ENCODE results near the gene ACOX1. TPM values are rescaled to one million over a fixed set of nuclear protein-coding genes. Genes with fewer than 3 reads are reported as not detected.

ACOX1 gene
- total RNA-seq, 4 donors from 2014 or later: 45.3 to 57.4 (median 48.9) TPM

DNA sequence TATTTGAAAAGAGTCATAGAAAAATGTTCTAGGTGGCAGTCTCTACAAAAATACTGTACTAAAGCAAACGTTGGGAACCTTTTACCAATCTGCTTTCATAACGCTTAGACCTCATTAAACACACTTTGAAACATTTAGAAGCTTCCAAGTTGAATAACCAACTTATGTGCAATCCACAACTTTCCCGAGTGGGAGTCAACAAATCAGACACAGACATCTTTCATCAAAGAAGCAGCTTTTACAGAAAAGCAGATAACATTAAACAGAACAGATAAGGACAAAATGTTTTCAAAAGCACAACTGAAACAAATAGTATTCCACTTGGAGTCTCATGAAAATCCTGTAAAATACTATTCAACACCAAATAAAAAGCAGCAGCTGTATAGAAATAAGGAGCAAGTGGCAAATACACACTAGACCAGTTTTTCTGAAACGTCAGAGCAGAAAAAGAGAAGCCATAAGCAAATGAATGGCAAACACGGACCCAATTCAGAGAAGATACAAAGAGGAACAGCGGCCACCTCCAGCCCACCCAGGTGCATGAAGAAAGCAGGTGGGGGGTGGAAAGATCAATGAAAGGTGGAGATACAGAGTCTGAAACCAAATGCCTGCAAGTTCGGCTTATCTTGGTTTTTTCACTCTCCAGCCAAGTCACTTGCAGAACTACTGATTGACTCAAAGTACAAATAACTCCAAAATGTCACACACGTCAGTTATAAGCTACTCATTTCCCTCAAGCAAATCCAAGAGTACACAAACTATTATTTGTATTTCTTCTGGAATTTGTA lies 19.7 kb downstream of the ACOX1 start:
- DNase-seq (ENCODE audit: extremely low spot score): no peak
- H3K36me3 ChIP-seq: peaks cover 15 to 54% (median 42%) of the 10 kb centered on the region in 4 donors
- no peaks in the 10 kb centered on the region for H3K27me3 ChIP-seq
- no peak overlapping the region for H3K4me3 ChIP-seq
- peaks cover 0 to 17% (median 5%) of the 10 kb centered on the region in 4 donors for H3K4me1 ChIP-seq
- intact Hi-C loops (cut with DNase I): no loop called here
- TF ChIP-seq POLR2A (IDR thresholded peaks at IDR 0.05; ENCODE audit: low read depth) (no peak), POLR2AphosphoS5 (IDR thresholded peaks at IDR 0.05) (no peak), EP300 (IDR thresholded peaks at IDR 0.05) (no peak)
- TF ChIP-seq, protein P1, sequence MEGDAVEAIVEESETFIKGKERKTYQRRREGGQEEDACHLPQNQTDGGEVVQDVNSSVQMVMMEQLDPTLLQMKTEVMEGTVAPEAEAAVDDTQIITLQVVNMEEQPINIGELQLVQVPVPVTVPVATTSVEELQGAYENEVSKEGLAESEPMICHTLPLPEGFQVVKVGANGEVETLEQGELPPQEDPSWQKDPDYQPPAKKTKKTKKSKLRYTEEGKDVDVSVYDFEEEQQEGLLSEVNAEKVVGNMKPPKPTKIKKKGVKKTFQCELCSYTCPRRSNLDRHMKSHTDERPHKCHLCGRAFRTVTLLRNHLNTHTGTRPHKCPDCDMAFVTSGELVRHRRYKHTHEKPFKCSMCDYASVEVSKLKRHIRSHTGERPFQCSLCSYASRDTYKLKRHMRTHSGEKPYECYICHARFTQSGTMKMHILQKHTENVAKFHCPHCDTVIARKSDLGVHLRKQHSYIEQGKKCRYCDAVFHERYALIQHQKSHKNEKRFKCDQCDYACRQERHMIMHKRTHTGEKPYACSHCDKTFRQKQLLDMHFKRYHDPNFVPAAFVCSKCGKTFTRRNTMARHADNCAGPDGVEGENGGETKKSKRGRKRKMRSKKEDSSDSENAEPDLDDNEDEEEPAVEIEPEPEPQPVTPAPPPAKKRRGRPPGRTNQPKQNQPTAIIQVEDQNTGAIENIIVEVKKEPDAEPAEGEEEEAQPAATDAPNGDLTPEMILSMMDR (IDR thresholded peaks at IDR 0.05): no peak
- no peaks in the 10 kb centered on the region for H3K9me3 ChIP-seq
- no peak overlapping the region for H3K27ac ChIP-seq (replicated peaks in 1 of 4)
- WGBS: 72% methylated on average over 8 of the region's 8 CpGs

DNA sequence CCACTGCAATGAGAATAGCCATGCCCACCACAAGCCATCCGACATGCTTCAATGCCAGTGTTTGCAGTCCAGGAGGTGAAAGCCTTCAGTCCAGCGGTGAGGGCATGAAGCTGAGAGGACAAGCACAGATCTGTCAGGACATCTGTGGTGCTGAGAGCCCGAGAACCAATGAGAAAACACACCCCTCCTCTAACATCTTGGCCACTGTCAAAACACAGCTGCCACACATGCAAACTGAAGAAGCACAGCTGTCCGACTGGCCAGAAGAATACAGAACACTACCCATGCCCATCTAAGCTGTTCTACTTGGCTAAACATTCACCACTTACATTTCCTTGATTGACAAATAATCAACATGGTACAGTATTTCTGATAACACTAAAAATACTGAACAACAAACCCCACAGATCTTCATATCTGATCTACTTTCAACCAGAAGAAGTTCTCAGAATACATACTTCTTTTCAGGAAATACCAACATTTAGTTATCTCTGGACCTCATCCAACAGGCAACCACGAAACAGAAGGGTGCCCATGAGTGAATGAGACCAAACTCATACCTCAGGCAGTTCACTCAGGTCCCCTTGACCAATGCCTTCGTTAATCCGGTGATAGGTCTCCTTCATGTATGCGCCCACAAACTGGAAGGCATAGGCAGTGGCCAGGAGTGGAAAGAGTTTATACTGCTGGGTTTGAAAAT lies 28.0 kb downstream of the ACOX1 start:
- no peaks in the 10 kb centered on the region for H3K4me1 ChIP-seq
- H3K27ac ChIP-seq (replicated peaks in 1 of 4): no peak overlapping the region
- H3K4me3 ChIP-seq: no peak overlapping the region
- peaks cover 84 to 100% (median 98%) of the 10 kb centered on the region in 4 donors for H3K36me3 ChIP-seq
- DNase-seq (ENCODE audit: extremely low spot score): no peak
- H3K27me3 ChIP-seq: no peaks in the 10 kb centered on the region
- H3K9me3 ChIP-seq: no peaks in the 10 kb centered on the region
- TF ChIP-seq, protein P1 (IDR thresholded peaks at IDR 0.05): no peak
- TF ChIP-seq POLR2A (IDR thresholded peaks at IDR 0.05; ENCODE audit: low read depth) (no peak), POLR2AphosphoS5 (IDR thresholded peaks at IDR 0.05) (no peak), EP300 (IDR thresholded peaks at IDR 0.05) (no peak)
- intact Hi-C loops (cut with DNase I): no loop called here
- 73% methylated on average over 8 of the region's 8 CpGs for WGBS

DNA sequence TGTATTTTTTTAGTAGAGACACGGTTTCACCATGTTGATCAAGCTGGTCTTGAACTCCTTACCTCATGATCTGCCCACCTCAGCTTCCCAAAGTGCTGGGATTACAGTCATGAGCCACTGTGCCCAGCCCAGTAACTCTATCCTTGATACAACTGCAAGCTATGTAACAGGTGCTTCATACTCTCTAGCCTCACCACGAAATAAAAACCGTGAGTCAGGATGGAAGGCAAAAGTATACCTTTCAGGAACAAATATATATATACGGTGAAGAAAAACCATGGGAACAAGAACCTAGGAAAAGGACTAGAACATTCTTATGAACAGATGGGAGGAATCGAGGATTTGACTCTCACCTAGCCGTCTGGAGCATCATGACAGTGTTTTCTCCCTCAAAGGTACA lies 28.5 kb downstream of the ACOX1 start:
- no peaks in the 10 kb centered on the region for H3K4me1 ChIP-seq
- H3K27me3 ChIP-seq: no peaks in the 10 kb centered on the region
- TF ChIP-seq, protein P1 (IDR thresholded peaks at IDR 0.05): no peak
- no peak for TF ChIP-seq POLR2A (IDR thresholded peaks at IDR 0.05; ENCODE audit: low read depth)
- TF ChIP-seq POLR2AphosphoS5 (IDR thresholded peaks at IDR 0.05): no peak
- no peak for TF ChIP-seq EP300 (IDR thresholded peaks at IDR 0.05)
- intact Hi-C loops (cut with DNase I): no loop called here
- 76% methylated on average over 6 of the region's 6 CpGs for WGBS
- no peaks in the 10 kb centered on the region for H3K9me3 ChIP-seq
- DNase-seq (ENCODE audit: extremely low spot score): no peak
- H3K4me3 ChIP-seq: no peak overlapping the region
- H3K36me3 ChIP-seq: peaks cover 79 to 98% (median 97%) of the 10 kb centered on the region in 4 donors
- H3K27ac ChIP-seq (replicated peaks in 1 of 4): no peak overlapping the region

DNA sequence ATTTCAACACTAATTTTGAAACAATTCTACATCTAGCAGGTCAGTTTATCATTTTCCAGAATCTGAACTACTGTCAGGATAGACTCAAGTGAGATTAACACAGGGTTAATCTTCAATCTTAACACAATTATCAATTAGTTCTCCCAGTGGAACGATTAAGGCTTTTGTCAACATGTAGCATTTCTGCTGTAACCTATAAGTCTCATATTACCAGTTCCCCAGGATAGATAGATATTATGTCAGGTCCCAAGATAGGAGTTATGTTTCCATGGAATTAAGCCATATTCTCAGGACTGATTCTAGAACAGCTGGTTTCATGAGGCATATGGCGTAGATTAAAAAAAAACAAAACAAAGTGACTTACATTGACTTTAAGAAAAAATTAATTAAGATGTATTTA lies 33.8 kb downstream of the ACOX1 start:
- H3K9me3 ChIP-seq: no peaks in the 10 kb centered on the region

More for the DNA sequence above, 33.8 kb downstream of the ACOX1 start:
- no peaks in the 10 kb centered on the region for H3K27me3 ChIP-seq
- WGBS: 79% methylated on average over 2 of the region's 2 CpGs
- DNase-seq (ENCODE audit: extremely low spot score): no peak
- H3K27ac ChIP-seq (replicated peaks in 1 of 4): no peak overlapping the region
- intact Hi-C loops (cut with DNase I): no loop called here
- no peak overlapping the region for H3K4me3 ChIP-seq
- H3K36me3 ChIP-seq: peaks cover 31 to 69% (median 59%) of the 10 kb centered on the region in 4 donors
- no peak for TF ChIP-seq EP300 (IDR thresholded peaks at IDR 0.05)
- TF ChIP-seq, protein P1 (IDR thresholded peaks at IDR 0.05): no peak
- TF ChIP-seq POLR2AphosphoS5 (IDR thresholded peaks at IDR 0.05): no peak
- TF ChIP-seq POLR2A (IDR thresholded peaks at IDR 0.05; ENCODE audit: low read depth): no peak
- H3K4me1 ChIP-seq: peaks cover 8 to 11% (median 9%) of the 10 kb centered on the region in 4 donors

All from esophagus muscularis mucosa (tissue), 4 donors.